ENCODE data around the gene EML1. TPM values are rescaled to one million over a fixed set of nuclear protein-coding genes. Genes with fewer than 3 reads are reported as not detected.

EML1 gene
- total RNA-seq, 1 experiment from 2014 or later: 16.1 TPM

- no peak for TF ChIP-seq SP1 (CRISPR knock-in tag; conservative IDR thresholded peaks at IDR 0.05)
- TF ChIP-seq RORB (CRISPR knock-in tag; IDR thresholded peaks at IDR 0.05): no peak
- TF ChIP-seq AR (CRISPR knock-in tag; IDR thresholded peaks at IDR 0.05): no peak
- TF ChIP-seq CDX4 (CRISPR knock-in tag; IDR thresholded peaks at IDR 0.05; ENCODE audit: borderline replicate concordance): no peak
- TF ChIP-seq ATF1 (CRISPR knock-in tag; IDR thresholded peaks at IDR 0.05): no peak
- no peak for TF ChIP-seq MLX (CRISPR knock-in tag; IDR thresholded peaks at IDR 0.05)
- no peak for TF ChIP-seq MYBL2 (CRISPR knock-in tag; IDR thresholded peaks at IDR 0.05)
- TF ChIP-seq FOXK1 (CRISPR knock-in tag; IDR thresholded peaks at IDR 0.05): no peak
- TF ChIP-seq E2F1 (CRISPR knock-in tag; IDR thresholded peaks at IDR 0.05): no peak
- TF ChIP-seq USF1 (CRISPR knock-in tag; IDR thresholded peaks at IDR 0.05): no peak
Measured at GRCh38 chr14:99808154-99808505, 14.9 kb downstream of the EML1 start (continued).

- Mint-ChIP-seq H3K9me3 (no peaks in the 10 kb centered on the region), H3K4me1 (no peaks in the 10 kb centered on the region), H3K27me3 (ENCODE audit: low read depth) (no peaks in the 10 kb centered on the region), H3K27ac (no peak overlapping the region), H3K36me3 (no peaks in the 10 kb centered on the region), H3K4me3 (no peak overlapping the region)
- ATAC-seq (no peak), DNase-seq (ENCODE audit: low spot score) (no peak)
- CTCF ChIA-PET: interaction anchor here (1.2 to 2.2 kb wide), 2 partner anchors 32 to 78 kb away, joined by 3 to 11 read pairs; no protein-coding TSS in a partner anchor
- POLR2A ChIA-PET: no interaction called here
- TF ChIP-seq NR1H2 (CRISPR knock-in tag; IDR thresholded peaks at IDR 0.05): no peak
- no peak for TF ChIP-seq SMAD3 (CRISPR knock-in tag; IDR thresholded peaks at IDR 0.05; ENCODE audit: borderline replicate concordance)
- no peak for TF ChIP-seq NFATC4 (CRISPR knock-in tag; IDR thresholded peaks at IDR 0.05)
- TF ChIP-seq AR (CRISPR knock-in tag; IDR thresholded peaks at IDR 0.05): no peak
- no peak for TF ChIP-seq JAZF1 (CRISPR knock-in tag; IDR thresholded peaks at IDR 0.05)
- no peak for TF ChIP-seq PRDM15 (CRISPR knock-in tag; IDR thresholded peaks at IDR 0.05)
- TF ChIP-seq SP1 (CRISPR knock-in tag; conservative IDR thresholded peaks at IDR 0.05): no peak
- no peak for TF ChIP-seq CDX4 (CRISPR knock-in tag; IDR thresholded peaks at IDR 0.05; ENCODE audit: borderline replicate concordance)
- no peak for TF ChIP-seq ESRRA (CRISPR knock-in tag; IDR thresholded peaks at IDR 0.05; ENCODE audit: borderline replicate concordance)
- TF ChIP-seq HMGXB4 (CRISPR knock-in tag; IDR thresholded peaks at IDR 0.05): no peak
- no peak for TF ChIP-seq ZMAT4 (CRISPR knock-in tag; IDR thresholded peaks at IDR 0.05)
- no peak for TF ChIP-seq USF2 (CRISPR knock-in tag; IDR thresholded peaks at IDR 0.05)
Measured at GRCh38 chr14:99808515-99808914, 15.3 kb downstream of the EML1 start.

Data from WTC11 (cell line).